ENCODE results near the gene DCUN1D2.
"Not testable (repeated sequence)": the region's sequence is repeated elsewhere in the genome, so short reads cannot be mapped to it uniquely, and the experiment has no call there.

Gene DCUN1D2

GRCh38 chr13:113445791-113446487, 44.6 kb downstream of the DCUN1D2 start:
- Mint-ChIP-seq H3K9me3 (peaks cover 7% of the 10 kb centered on the region), H3K27me3 (no peaks in the 10 kb centered on the region), H3K27ac (no peak overlapping the region), H3K4me3 (no peak overlapping the region), H3K36me3 (no peaks in the 10 kb centered on the region), H3K4me1 (no peaks in the 10 kb centered on the region)
- CTCF ChIA-PET = interaction anchor here (0.6 kb wide), 1 partner anchor 263 kb away, joined by 3 read pairs; no protein-coding TSS in a partner anchor
- DNase-seq = no peak

- CTCF ChIA-PET = no interaction called here
- Mint-ChIP-seq H3K27ac (no peak overlapping the region), H3K36me3 (no peaks in the 10 kb centered on the region), H3K9me3 (peaks cover 7% of the 10 kb centered on the region), H3K27me3 (no peaks in the 10 kb centered on the region), H3K4me1 (no peaks in the 10 kb centered on the region), H3K4me3 (no peak overlapping the region)
- no peak for DNase-seq
Observed at GRCh38 chr13:113443991-113444390, 46.5 kb downstream of the DCUN1D2 start.

GRCh38 chr13:113442985-113443362, 47.5 kb downstream of the DCUN1D2 start:
- CTCF ChIA-PET = no interaction called here
- H3K4me1 Mint-ChIP-seq = no peaks in the 10 kb centered on the region
- no peak overlapping the region for H3K27ac Mint-ChIP-seq
- no peak overlapping the region for H3K4me3 Mint-ChIP-seq
- peaks cover 7% of the 10 kb centered on the region for H3K9me3 Mint-ChIP-seq
- DNase-seq = no peak
- H3K36me3 Mint-ChIP-seq = no peaks in the 10 kb centered on the region
- H3K27me3 Mint-ChIP-seq = no peaks in the 10 kb centered on the region

GRCh38 chr13:113442354-113442984, 48.0 kb downstream of the DCUN1D2 start:
- Mint-ChIP-seq H3K4me1 (no peaks in the 10 kb centered on the region), H3K36me3 (no peaks in the 10 kb centered on the region), H3K27me3 (no peaks in the 10 kb centered on the region), H3K4me3 (no peak overlapping the region), H3K27ac (no peak overlapping the region), H3K9me3 (peaks cover 6% of the 10 kb centered on the region)
- DNase-seq = no peak
- CTCF ChIA-PET = no interaction called here

GRCh38 chr13:113441661-113442060, 48.9 kb downstream of the DCUN1D2 start:
- no peak for DNase-seq
- no peaks in the 10 kb centered on the region for H3K36me3 Mint-ChIP-seq
- no peak overlapping the region for H3K27ac Mint-ChIP-seq
- H3K9me3 Mint-ChIP-seq = peaks cover 5% of the 10 kb centered on the region
- H3K27me3 Mint-ChIP-seq = no peaks in the 10 kb centered on the region
- CTCF ChIA-PET = no interaction called here
- no peaks in the 10 kb centered on the region for H3K4me1 Mint-ChIP-seq
- H3K4me3 Mint-ChIP-seq = no peak overlapping the region

- no peak for DNase-seq
- H3K4me3 Mint-ChIP-seq = no peak overlapping the region
- no peaks in the 10 kb centered on the region for H3K27me3 Mint-ChIP-seq
- no peak overlapping the region for H3K27ac Mint-ChIP-seq
- H3K9me3 Mint-ChIP-seq = peaks cover 1% of the 10 kb centered on the region
- no peaks in the 10 kb centered on the region for H3K36me3 Mint-ChIP-seq
- no peaks in the 10 kb centered on the region for H3K4me1 Mint-ChIP-seq
- CTCF ChIA-PET = no interaction called here
Observed at GRCh38 chr13:113437408-113438010, 53.0 kb downstream of the DCUN1D2 start.

GRCh38 chr13:113436866-113437265, 53.6 kb downstream of the DCUN1D2 start:
- CTCF ChIA-PET, H3K27ac Mint-ChIP-seq, H3K36me3 Mint-ChIP-seq, H3K4me3 Mint-ChIP-seq, H3K9me3 Mint-ChIP-seq, H3K4me1 Mint-ChIP-seq, H3K27me3 Mint-ChIP-seq, DNase-seq: not testable (repeated sequence)

GRCh38 chr13:113435907-113436306, 54.6 kb downstream of the DCUN1D2 start:
- H3K4me3 Mint-ChIP-seq, DNase-seq, H3K9me3 Mint-ChIP-seq, CTCF ChIA-PET, H3K27me3 Mint-ChIP-seq, H3K4me1 Mint-ChIP-seq, H3K27ac Mint-ChIP-seq, H3K36me3 Mint-ChIP-seq: not testable (repeated sequence)

GRCh38 chr13:113433391-113433916, 57.1 kb downstream of the DCUN1D2 start:
- H3K4me1 Mint-ChIP-seq = no peaks in the 10 kb centered on the region
- peaks cover 1% of the 10 kb centered on the region for H3K9me3 Mint-ChIP-seq
- no peak for DNase-seq
- no peaks in the 10 kb centered on the region for H3K27me3 Mint-ChIP-seq
- H3K36me3 Mint-ChIP-seq = no peaks in the 10 kb centered on the region
- no peak overlapping the region for H3K4me3 Mint-ChIP-seq
- no peak overlapping the region for H3K27ac Mint-ChIP-seq
- CTCF ChIA-PET = no interaction called here

GRCh38 chr13:113432506-113433270, 57.8 kb downstream of the DCUN1D2 start:
- no peak overlapping the region for H3K4me3 Mint-ChIP-seq
- H3K4me1 Mint-ChIP-seq = no peaks in the 10 kb centered on the region
- no peaks in the 10 kb centered on the region for H3K36me3 Mint-ChIP-seq
- H3K27ac Mint-ChIP-seq = no peak overlapping the region
- no peaks in the 10 kb centered on the region for H3K27me3 Mint-ChIP-seq
- no peak for DNase-seq
- H3K9me3 Mint-ChIP-seq = peaks cover 1% of the 10 kb centered on the region
- CTCF ChIA-PET = no interaction called here

GRCh38 chr13:113431171-113431570, 59.3 kb downstream of the DCUN1D2 start:
- CTCF ChIA-PET = interaction anchor here (0.6 kb wide), 1 partner anchor 9 kb away, joined by 3 read pairs; no protein-coding TSS in a partner anchor
- no peak for DNase-seq

GRCh38 chr13:113430378-113431110, 60.0 kb downstream of the DCUN1D2 start:
- H3K36me3 Mint-ChIP-seq = no peaks in the 10 kb centered on the region
- no peaks in the 10 kb centered on the region for H3K4me1 Mint-ChIP-seq
- H3K27ac Mint-ChIP-seq = no peak overlapping the region
- CTCF ChIA-PET = interaction anchor here (0.6 kb wide), 1 partner anchor 10 kb away, joined by 3 read pairs; no protein-coding TSS in a partner anchor
- H3K27me3 Mint-ChIP-seq = no peaks in the 10 kb centered on the region
- DNase-seq = no peak
- H3K4me3 Mint-ChIP-seq = no peak overlapping the region
- H3K9me3 Mint-ChIP-seq = no peaks in the 10 kb centered on the region

More at GRCh38 chr13:113431171-113431570, 59.3 kb downstream of the DCUN1D2 start:
- no peaks in the 10 kb centered on the region for H3K36me3 Mint-ChIP-seq
- H3K4me1 Mint-ChIP-seq = no peaks in the 10 kb centered on the region
- H3K27ac Mint-ChIP-seq = no peak overlapping the region
- H3K27me3 Mint-ChIP-seq = no peaks in the 10 kb centered on the region
- no peaks in the 10 kb centered on the region for H3K9me3 Mint-ChIP-seq
- no peak overlapping the region for H3K4me3 Mint-ChIP-seq

- H3K4me3 Mint-ChIP-seq = no peak overlapping the region
Observed at GRCh38 chr13:113429608-113429985, 60.9 kb downstream of the DCUN1D2 start.

More at GRCh38 chr13:113429608-113429985, 60.9 kb downstream of the DCUN1D2 start:
- no peaks in the 10 kb centered on the region for H3K36me3 Mint-ChIP-seq
- no peak overlapping the region for H3K27ac Mint-ChIP-seq
- CTCF ChIA-PET = no interaction called here
- H3K27me3 Mint-ChIP-seq = no peaks in the 10 kb centered on the region
- no peak for DNase-seq
- no peaks in the 10 kb centered on the region for H3K9me3 Mint-ChIP-seq
- H3K4me1 Mint-ChIP-seq = no peaks in the 10 kb centered on the region

Measured in activated naive CD4-positive, alpha-beta T cell treated with anti-CD3 and anti-CD28 coated beads, Interleukin-2, amount 10 ng/mL, durations not matched to agents 7 days and 5 days (primary cell).